Measurements from ENCODE around the gene BRINP2. TPM values are rescaled to one million over a fixed set of nuclear protein-coding genes. Genes with fewer than 3 reads are reported as not detected.

BRINP2 gene
- total and polyA plus RNA-seq, 2 of the 8 experiments (the other 6 are each of a cell fraction or from before 2014, with no cell fraction given), result 0.39 to 0.42 TPM

GRCh38 chr1:177130451-177130945 lies 40.3 kb upstream of the BRINP2 start:
- CTCF ChIA-PET (ENCODE audit: partially characterized antibody), result interaction anchor here (0.8 to 1.6 kb wide), 3 partner anchors 8 to 51 kb away, joined by 3 to 5 read pairs (median 5); no protein-coding TSS in a partner anchor
- TF ChIP-seq SIRT6 (IDR thresholded peaks at IDR 0.05; ENCODE audit: low read length) (no peak), SIN3A (conservative IDR thresholded peaks at IDR 0.05 in 1 of 2, IDR thresholded peaks at IDR 0.05 in 1 of 2; ENCODE audit: low read depth in 1 of 2, low read length in 2 of 2) (no peak), ATF3 (IDR thresholded peaks at IDR 0.05; ENCODE audit: insufficient read depth, low read depth, low read length) (no peak), SRF (IDR thresholded peaks at IDR 0.05; ENCODE audit: low read depth, low read length) (no peak)
- H2BK15ac ChIP-seq (ENCODE audit: low read length), result 0 out of 2 replicates have a peak overlapping the region, but pooled peaks have one; percentile 62
- no peaks in the 10 kb centered on the region for H3K79me1 ChIP-seq (ENCODE audit: low read depth, low read length)
- H3K4me1 ChIP-seq (replicated peaks in 1 of 4; ENCODE audit: control insufficient read depth in 3 of 4, insufficient read depth in 4 of 4, low read length in 3 of 4), result no peaks in the 10 kb centered on the region
- H3K4ac ChIP-seq (replicated peaks; ENCODE audit: insufficient read length, low read depth, low read length), result no peak overlapping the region
- H3K4me2 ChIP-seq (ENCODE audit: insufficient read depth in 1 of 2, low read depth in 2 of 2, low read length in 2 of 2), result no peak overlapping the region
- no peak overlapping the region for H3K23ac ChIP-seq (ENCODE audit: insufficient read length)
- H3K23me2 ChIP-seq (ENCODE audit: low read depth, low read length), result no peaks in the 10 kb centered on the region
- H2AFZ ChIP-seq (ENCODE audit: low read length), result no peak overlapping the region
- H2BK120ac ChIP-seq (replicated peaks; ENCODE audit: low read depth, low read length), result no peak overlapping the region
- no peak overlapping the region for H4K8ac ChIP-seq (ENCODE audit: extremely low read depth, insufficient read depth, low read length)
- H3K9ac ChIP-seq (replicated peaks in 1 of 4; ENCODE audit: extremely low read depth in 1 of 4, low read depth in 3 of 4, low read length in 3 of 4), result no peak overlapping the region
- H2BK5ac ChIP-seq (ENCODE audit: low read depth, low read length), result no peak overlapping the region
- no peak overlapping the region for H3K4me3 ChIP-seq (ENCODE audit: extremely low read depth in 1 of 4, insufficient read depth in 2 of 4, low read depth in 3 of 4, low read length in 4 of 4)
- H3K27me3 ChIP-seq (replicated peaks in 1 of 4; ENCODE audit: control insufficient read depth in 3 of 4, extremely low read depth in 1 of 4, insufficient read depth in 3 of 4, low read length in 3 of 4), result no peaks in the 10 kb centered on the region
- H3K14ac ChIP-seq (ENCODE audit: insufficient read length), result no peak overlapping the region
- DNase-seq (ENCODE audit: low read depth in 1 of 2, low spot score in 2 of 2), result no peak
- no peak overlapping the region for H4K5ac ChIP-seq (ENCODE audit: insufficient read length, low read depth, low read length)
- WGBS, 2 experiments (ENCODE audit: extremely low coverage in 1 of 2, insufficient coverage in 1 of 2, insufficient read length in 1 of 2, insufficient replicate concordance in 2 of 2, low coverage in 1 of 2, low lambda C conversion rate in 2 of 2, missing lambda C conversion rate in 1 of 2), result 92% methylated on average over 5 of the region's 5 CpGs; no CpG with 5 or more reads in 1 of the 2 experiments
- H3K36me3 ChIP-seq (ENCODE audit: control insufficient read depth in 2 of 4, insufficient read depth in 4 of 4, low read length in 3 of 4), result no peaks in the 10 kb centered on the region
- no peak overlapping the region for H2AK5ac ChIP-seq (ENCODE audit: low read depth, low read length)
- H3K56ac ChIP-seq (replicated peaks; ENCODE audit: insufficient read length, low read depth, low read length), result no peak overlapping the region
- H2BK20ac ChIP-seq (ENCODE audit: low read length), result no peak overlapping the region
- no peak overlapping the region for H2BK12ac ChIP-seq (ENCODE audit: low read depth, low read length)
- H4K91ac ChIP-seq (replicated peaks; ENCODE audit: insufficient read length, low read length), result no peak overlapping the region
- H3K27ac ChIP-seq (ENCODE audit: low read depth, low read length), result no peak overlapping the region
- POLR2A ChIA-PET (ENCODE audit: partially characterized antibody), result no interaction called here
- no peak for FAIRE-seq
- no peaks in the 10 kb centered on the region for H3K79me2 ChIP-seq (ENCODE audit: control insufficient read depth in 1 of 2, insufficient read depth in 2 of 2, low read length in 2 of 2)
- no peak overlapping the region for H3K18ac ChIP-seq (ENCODE audit: extremely low read depth, low read length)
- no peaks in the 10 kb centered on the region for H4K20me1 ChIP-seq (replicated peaks in 1 of 2; ENCODE audit: control insufficient read depth in 1 of 2, insufficient read depth in 2 of 2, low read length in 2 of 2)
- no peaks in the 10 kb centered on the region for H3K9me3 ChIP-seq (ENCODE audit: insufficient read depth in 2 of 2, low read depth in 1 of 2, low read length in 1 of 2)

Data from H1 (cell line).